HG03469 (cell line): ENCODE measurements around the gene KCNJ14.
"Not testable (repeated sequence)": the region's sequence is repeated elsewhere in the genome, so short reads cannot be mapped to it uniquely, and the experiment has no call there.

Source experiments
- ATAC-seq: cut with Tn5 transposase; IDR thresholded peaks from one replicate; pipeline ENCODE4 v1.9.1; 2021; ENCODE audit warnings: mild to moderate bottlenecking, moderate library complexity, moderate number of reproducible peaks; ENCODE audit not compliant: unreplicated experiment

Gene KCNJ14

DNA sequence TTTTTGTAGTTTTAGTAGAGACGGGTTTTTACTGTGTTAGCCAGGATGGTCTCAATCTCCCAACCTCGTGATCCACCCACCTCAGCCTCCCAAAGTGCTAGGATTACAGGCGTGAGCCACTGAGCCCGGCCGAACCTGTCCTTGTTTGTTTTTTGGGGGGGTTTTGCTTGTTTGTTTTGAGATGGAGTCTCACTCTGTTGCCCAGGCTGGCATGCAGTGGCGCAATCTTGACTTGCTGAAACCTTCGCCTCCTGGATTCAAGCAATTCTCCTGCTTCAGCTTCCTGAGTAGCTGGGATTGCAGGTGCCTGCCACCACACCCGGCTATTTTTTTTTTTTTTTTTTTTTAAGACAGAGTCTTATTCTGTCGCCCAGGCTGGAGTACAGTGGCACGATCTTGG is 31.3 kb downstream of the KCNJ14 start:
- ATAC-seq: not testable (repeated sequence)

DNA sequence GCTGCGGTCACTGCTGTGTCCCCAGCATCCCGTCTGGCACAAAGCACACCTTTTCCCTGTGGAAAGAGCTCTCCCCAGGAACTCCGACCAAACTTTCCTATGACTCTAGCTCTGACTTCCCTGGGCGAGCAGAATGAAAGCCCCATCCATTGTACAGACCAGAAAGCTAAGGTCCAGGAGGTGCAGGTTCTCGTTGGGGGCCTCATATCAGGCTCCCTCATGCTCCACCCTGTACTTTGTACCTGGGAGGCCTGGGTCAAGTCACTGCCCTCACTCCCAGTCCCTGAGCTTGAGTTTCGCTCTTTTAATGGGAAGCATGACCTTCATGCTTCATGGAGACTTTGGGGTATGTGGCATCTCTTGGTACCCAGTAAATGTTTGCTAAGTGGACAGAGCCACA is 32.2 kb downstream of the KCNJ14 start:
- no peak for ATAC-seq

GRCh38 chr19:48487948-48488347 is 32.6 kb downstream of the KCNJ14 start:
- no peak for ATAC-seq

DNA sequence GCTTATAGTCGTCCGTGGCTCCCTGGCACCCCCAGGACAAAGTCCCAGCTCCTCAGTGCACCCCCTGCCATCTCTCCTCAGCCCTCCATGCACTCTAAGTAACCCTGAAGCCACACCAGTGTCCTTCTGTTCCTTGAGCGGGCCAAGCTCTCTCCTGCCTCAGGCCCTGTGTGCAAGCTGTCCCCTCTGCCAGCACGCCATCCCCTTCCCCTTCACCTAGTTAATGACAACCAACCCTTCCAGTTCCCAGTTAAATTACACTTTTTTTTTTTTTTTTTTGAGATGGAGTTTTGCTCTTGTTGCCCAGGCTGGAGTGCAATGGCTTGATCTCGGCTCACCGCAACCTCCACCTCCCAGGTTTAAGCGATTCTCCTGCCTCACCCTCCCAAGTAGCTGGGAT is 33.1 kb downstream of the KCNJ14 start:
- ATAC-seq: not testable (repeated sequence)

DNA sequence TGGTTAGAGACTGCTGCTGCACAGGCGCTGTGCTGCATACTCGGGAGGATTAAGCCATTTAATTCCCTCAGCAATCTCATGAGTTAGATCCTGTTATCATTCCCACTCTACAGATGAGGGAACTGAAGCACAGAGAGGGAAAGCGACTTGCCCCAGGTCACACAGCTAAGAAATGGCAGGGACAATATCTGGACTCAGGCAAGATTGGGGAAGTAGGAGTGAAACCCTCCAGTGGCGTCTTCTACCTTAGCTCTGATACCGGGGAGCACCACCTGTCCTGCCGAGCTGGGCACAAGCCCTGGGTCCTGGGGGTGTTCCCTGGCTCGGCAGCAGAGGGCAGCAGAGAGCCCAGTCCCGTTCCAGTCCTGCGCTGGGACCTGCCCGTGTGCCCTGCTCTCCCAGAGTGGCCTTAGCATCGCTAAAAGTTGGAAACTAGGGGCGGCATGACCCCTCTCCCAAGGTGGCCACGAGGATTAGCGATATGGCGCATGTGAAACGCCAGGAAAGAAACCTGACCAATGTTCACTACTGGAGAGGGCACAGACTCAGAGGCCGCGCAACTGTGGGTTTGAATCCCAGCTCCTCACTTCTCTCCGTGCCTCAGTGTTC is 34.3 kb downstream of the KCNJ14 start:
- no peak for ATAC-seq

- no peak for ATAC-seq
These were observed 35.8 kb downstream of the KCNJ14 start for GRCh38 chr19:48490981-48491792.

DNA sequence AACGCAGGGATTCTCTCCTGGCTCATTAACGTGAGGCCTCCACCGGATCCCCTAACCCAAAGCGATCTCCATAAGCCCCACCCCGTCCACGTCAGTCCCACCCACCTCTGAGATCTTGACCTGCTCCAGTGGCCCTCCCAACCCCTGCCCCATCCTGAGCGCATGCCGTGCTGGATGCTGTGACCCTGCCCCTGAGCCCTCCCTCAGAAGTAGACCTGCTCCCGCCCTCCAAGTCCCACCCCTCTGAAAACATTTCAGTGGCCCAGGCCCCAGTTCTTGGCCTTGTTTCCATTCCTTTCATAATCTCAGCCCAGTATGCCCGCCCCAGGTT is 36.4 kb downstream of the KCNJ14 start:
- ATAC-seq: no peak

DNA sequence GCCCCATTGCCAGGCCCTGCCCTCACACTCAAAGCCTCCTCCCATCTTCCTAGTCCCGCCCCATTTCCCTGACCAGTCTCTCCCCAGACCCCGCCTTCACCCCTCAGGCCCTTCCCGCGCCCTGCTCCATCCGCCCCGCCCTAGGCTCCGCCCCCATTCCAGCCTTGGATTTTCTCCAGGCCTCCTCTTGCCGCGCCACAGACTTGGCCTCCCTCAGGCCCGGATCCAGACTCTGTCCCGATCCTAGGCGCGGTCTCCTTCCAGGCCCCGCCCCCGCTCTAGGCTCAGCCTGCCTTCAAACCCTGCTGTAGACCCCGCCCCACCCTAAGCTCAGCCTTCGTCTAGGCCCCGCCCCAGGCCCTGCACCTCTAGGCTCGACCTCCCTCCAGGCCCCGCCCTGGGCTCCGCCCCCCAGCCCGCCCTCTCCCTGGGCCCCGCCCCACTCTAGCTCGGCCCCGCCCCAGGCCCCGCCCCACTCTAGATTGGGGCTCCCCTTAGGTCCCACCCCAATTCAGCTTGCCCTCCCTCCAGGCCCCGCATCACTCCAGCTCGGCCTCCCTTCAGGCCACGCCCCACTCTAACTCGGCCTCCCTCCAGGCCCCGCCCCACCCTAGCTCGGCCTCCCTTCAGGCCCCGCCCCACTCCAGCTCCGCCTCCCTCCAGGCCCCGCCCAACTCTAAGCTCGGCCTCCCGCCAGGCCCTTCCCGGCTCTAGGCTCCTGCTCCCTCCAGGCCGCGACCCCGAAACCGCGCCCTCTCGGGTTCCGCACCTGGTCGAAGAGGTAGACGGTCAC is 37.7 kb downstream of the KCNJ14 start:
- no peak for ATAC-seq

DNA sequence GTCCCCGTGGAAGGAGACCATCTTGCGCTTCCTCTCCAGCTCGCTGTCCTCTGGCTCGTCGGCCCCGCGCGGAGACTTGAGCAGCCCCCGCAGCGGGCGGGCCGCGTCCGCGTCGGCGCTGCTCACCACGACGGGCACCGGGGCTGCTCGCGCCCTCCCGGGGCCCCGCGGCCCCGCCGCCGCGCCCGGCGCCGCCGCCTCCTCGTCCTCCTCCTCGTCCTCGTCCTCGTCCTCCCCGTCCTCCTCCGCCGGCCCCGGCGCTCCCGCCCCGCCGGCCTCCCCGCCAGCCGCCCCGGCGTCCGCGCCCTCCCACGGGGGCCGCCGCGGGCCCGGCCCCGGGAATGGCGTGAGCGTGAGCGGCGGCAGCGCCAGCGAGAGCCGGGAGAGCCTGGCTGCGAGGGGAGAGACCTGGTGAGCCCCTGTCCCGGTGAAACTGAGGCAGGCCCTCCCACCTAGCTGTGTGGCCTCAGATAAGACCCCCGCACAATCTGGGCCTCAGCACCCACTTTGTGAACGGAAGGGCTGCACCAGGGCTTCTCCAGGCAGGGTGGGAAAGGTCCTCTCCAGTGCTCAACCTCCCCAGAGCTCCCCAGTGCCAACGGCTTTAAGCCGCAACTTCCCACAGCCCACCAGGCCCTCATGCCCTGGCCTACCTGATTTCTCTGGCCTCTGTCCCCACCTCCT is 38.5 kb downstream of the KCNJ14 start:
- no peak for ATAC-seq

DNA sequence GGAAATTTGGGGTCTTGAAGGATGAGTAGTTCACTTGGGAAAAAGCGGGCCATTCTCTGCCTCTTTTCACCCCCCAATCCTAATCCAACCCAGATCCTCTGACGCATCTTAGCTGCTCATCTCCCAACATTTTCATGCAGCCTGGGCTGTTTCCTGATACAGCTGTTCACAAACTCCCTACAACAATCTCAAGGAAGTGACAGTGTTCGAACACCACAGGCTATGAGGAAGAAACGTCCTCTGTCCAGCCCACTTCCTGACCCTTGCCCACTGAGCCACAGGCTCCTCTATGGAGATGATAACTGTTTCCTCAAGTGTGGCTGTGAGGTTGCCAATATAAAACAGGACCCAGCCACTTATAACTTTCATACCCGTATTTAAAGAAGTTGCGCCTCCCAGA is 40.0 kb downstream of the KCNJ14 start:
- no peak for ATAC-seq

GRCh38 chr19:48496959-48497727 is 41.8 kb downstream of the KCNJ14 start:
- ATAC-seq: no peak

- ATAC-seq: no peak
These were observed 42.6 kb downstream of the KCNJ14 start for GRCh38 chr19:48497728-48498594.

- ATAC-seq: no peak
These were observed 43.4 kb downstream of the KCNJ14 start for GRCh38 chr19:48498595-48499311.

DNA sequence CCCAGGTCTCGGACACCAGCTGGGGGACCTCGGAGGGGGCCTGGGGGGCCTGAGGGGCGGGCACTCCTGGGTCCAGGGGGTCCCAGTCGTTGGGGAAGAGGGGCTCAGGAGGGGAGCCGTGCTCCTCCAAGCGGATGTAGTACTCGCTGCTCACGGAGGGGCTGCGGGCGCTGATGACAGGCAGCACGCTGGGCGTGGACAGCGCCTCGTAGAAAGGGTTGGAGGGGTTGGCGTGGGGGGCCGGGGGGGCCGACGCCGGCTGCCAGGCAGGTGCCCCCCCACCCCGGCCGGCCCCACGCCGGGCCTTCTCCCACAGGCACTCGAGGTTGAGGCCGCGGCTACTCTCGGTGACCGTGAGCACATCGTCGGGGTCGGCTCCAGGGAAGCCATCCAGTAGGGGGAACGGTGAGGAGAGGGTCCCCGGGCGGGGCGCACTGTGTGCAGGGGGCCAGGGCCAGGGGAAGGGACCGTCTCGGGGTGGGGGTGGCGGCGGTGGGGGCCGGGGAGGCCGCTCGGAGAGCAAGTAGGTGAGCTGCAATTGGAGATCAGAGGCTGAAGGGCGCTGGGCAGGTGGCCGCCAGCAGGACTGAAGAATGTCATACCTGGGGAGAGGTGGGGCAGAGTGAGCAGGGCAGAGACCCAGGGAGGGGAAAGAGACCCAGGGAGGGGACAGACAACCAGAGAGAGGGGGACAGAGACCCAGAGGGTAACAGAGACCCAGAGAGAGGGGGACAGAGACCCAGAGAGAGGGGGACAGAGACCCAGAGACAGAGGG is 44.1 kb downstream of the KCNJ14 start:
- ATAC-seq: no peak

DNA sequence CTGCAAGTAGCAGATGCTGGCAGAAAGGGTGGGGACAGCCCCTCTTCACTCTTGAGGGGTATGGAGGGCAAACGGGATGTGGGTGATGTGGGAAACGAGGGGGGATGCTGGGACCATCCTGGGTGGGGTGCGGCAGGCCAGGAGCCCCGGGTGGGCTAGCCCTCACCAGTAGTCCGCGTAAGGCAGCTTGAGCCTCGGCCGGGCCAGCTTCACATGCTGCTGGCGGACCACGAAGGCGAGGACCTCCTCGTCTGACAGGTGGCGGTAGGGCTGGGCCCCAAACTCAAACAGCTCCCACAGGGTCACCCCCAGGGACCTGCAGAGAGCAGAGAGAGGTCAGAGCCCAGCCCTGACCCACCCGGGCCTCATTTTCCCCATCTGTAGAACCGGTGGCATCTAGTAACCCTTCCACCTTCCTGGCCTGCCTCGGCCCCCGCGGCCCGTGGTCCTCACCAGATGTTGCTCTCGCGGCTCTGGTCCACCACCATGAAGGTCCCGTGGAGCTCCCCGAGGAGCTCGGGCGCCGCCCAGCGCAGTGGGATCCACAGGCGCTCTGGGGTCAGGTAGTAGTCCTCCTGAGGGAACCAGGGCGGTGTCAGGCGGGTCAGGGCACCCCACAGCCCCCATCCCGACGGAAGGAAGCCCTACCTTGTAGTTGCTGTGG is 45.6 kb downstream of the KCNJ14 start:
- no peak for ATAC-seq

DNA sequence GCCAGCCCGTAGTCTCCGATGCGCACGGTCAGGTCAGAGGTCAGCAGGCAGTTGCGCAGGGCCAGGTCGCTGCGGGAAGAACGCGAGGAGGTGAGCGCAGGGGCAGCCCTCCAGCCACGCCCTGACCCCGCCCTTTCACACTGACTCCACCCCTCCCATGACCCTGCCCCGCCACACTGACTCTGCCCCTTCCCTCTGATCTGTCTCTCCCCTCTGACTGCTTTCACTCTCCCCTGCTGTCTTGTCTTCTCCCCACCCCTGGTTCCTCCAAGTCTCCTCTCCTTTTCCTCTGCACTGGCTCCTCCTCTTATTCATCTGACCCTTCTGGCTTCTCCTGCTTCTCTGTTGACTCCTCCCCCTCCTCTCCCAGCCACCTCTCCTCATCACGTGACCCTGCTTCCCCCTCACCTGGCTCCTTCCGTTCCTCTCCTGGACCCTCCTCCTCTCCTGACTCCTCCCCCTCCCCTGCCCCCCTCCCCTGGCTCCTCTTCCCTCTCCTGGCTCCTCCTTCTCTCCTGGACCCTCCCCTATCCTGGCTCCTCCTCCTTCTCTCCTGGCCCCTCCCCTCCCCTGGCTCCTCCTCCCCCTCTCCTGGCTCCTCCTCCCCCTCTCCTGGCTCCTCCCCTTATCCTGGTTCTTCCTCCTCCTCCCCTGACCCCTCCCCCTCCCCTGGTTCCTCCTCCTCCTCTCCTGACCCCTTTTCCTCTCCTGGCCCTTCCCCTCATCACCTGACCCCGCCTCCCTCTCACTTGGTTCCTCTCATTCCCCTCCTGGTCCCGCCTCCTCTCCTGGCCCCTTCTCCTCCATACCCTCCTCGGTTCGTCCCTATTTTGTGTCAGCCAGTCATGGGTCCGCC is 46.3 kb downstream of the KCNJ14 start:
- ATAC-seq: no peak
